ENCODE measurements around the gene CARS1. TPM values are rescaled to one million over a fixed set of nuclear protein-coding genes. Genes with fewer than 3 reads are reported as not detected.

The CARS1 gene
- total and polyA plus RNA-seq, 2 of the 8 experiments (the other 6 are each of a cell fraction or from before 2014, with no cell fraction given) = 44.1 to 100 TPM

GRCh38 chr11:3074912-3075589 is 17.8 kb upstream of the CARS1 start:
- CTCF ChIA-PET (ENCODE audit: partially characterized antibody) = interaction anchor here (0.6 to 6.3 kb wide), 6 partner anchors 15 to 265 kb away, joined by 3 to 50 read pairs (median 4); no protein-coding TSS in a partner anchor
- no peaks in the 10 kb centered on the region for H3K36me3 ChIP-seq (ENCODE audit: control insufficient read depth in 2 of 4, insufficient read depth in 4 of 4, low read length in 3 of 4)
- no peaks in the 10 kb centered on the region for H3K27me3 ChIP-seq (replicated peaks in 1 of 4; ENCODE audit: control insufficient read depth in 3 of 4, extremely low read depth in 1 of 4, insufficient read depth in 3 of 4, low read length in 3 of 4)
- TF ChIP-seq HDAC6 (IDR thresholded peaks at IDR 0.05; ENCODE audit: low read depth, low read length) = no peak
- no peak for TF ChIP-seq POLR2A (IDR thresholded peaks at IDR 0.05; ENCODE audit: control extremely low read depth in 1 of 2, low read depth in 2 of 2, low read length in 2 of 2)
- no peak for TF ChIP-seq JUN (IDR thresholded peaks at IDR 0.05; ENCODE audit: low read depth, low read length)
- TF ChIP-seq CTBP2 (IDR thresholded peaks at IDR 0.05; ENCODE audit: borderline replicate concordance, insufficient read depth, insufficient read length, low read length) = no peak
- TF ChIP-seq SIX5 (IDR thresholded peaks at IDR 0.05; ENCODE audit: low read depth, low read length) = no peak
- no peak for TF ChIP-seq CHD2 (IDR thresholded peaks at IDR 0.05; ENCODE audit: low read length)
- no peak for TF ChIP-seq E2F6 (IDR thresholded peaks at IDR 0.05)
- TF ChIP-seq POU5F1 (IDR thresholded peaks at IDR 0.05; ENCODE audit: low read depth, low read length) = no peak
- no peak for TF ChIP-seq HDAC2 (IDR thresholded peaks at IDR 0.05; ENCODE audit: borderline replicate concordance in 1 of 2, low read depth in 2 of 2, low read length in 2 of 2)
- no peak for TF ChIP-seq SP4 (IDR thresholded peaks at IDR 0.05; ENCODE audit: low read length)
- no peak for TF ChIP-seq SRF (IDR thresholded peaks at IDR 0.05; ENCODE audit: low read depth, low read length)
- no peak for TF ChIP-seq SUZ12 (IDR thresholded peaks at IDR 0.05; ENCODE audit: low read length)
- no peak for TF ChIP-seq TAF7 (optimal IDR thresholded peaks at IDR 0.05; ENCODE audit: borderline replicate concordance, low read depth, low read length)

More at GRCh38 chr11:3074912-3075589, 17.8 kb upstream of the CARS1 start:
- Histone ChIP-seq H3K4me1 (replicated peaks in 1 of 4; ENCODE audit: control insufficient read depth in 3 of 4, insufficient read depth in 4 of 4, low read length in 3 of 4) (no peaks in the 10 kb centered on the region), H2BK5ac (ENCODE audit: low read depth, low read length) (no peak overlapping the region), H2AK5ac (ENCODE audit: low read depth, low read length) (no peak overlapping the region), H3K18ac (ENCODE audit: extremely low read depth, low read length) (no peak overlapping the region), H3K23ac (ENCODE audit: insufficient read length) (no peak overlapping the region), H3K27ac (ENCODE audit: low read depth, low read length) (no peak overlapping the region), H2BK20ac (ENCODE audit: low read length) (no peak overlapping the region), H3K4me3 (ENCODE audit: extremely low read depth in 1 of 4, insufficient read depth in 2 of 4, low read depth in 3 of 4, low read length in 4 of 4) (no peak overlapping the region), H3K79me1 (ENCODE audit: low read depth, low read length) (no peaks in the 10 kb centered on the region), H2BK15ac (ENCODE audit: low read length) (no peak overlapping the region), H2BK120ac (replicated peaks; ENCODE audit: low read depth, low read length) (no peak overlapping the region), H3K56ac (replicated peaks; ENCODE audit: insufficient read length, low read depth, low read length) (no peak overlapping the region), H3K14ac (ENCODE audit: insufficient read length) (no peak overlapping the region), H3K4me2 (ENCODE audit: insufficient read depth in 1 of 2, low read depth in 2 of 2, low read length in 2 of 2) (no peak overlapping the region), H3K4ac (replicated peaks; ENCODE audit: insufficient read length, low read depth, low read length) (no peak overlapping the region), H3K9me3 (ENCODE audit: insufficient read depth in 2 of 2, low read depth in 1 of 2, low read length in 1 of 2) (no peaks in the 10 kb centered on the region), H4K20me1 (replicated peaks in 1 of 2; ENCODE audit: control insufficient read depth in 1 of 2, insufficient read depth in 2 of 2, low read length in 2 of 2) (no peaks in the 10 kb centered on the region), H3K79me2 (ENCODE audit: control insufficient read depth in 1 of 2, insufficient read depth in 2 of 2, low read length in 2 of 2) (no peaks in the 10 kb centered on the region), H4K8ac (ENCODE audit: extremely low read depth, insufficient read depth, low read length) (no peak overlapping the region), H2BK12ac (ENCODE audit: low read depth, low read length) (0 out of 2 replicates have a peak overlapping the region, but pooled peaks have one; percentile 50), H2AFZ (ENCODE audit: low read length) (no peak overlapping the region), H4K91ac (replicated peaks; ENCODE audit: insufficient read length, low read length) (no peak overlapping the region), H4K5ac (ENCODE audit: insufficient read length, low read depth, low read length) (no peak overlapping the region), H3K9ac (replicated peaks in 1 of 4; ENCODE audit: extremely low read depth in 1 of 4, low read depth in 3 of 4, low read length in 3 of 4) (no peak overlapping the region), H3K23me2 (ENCODE audit: low read depth, low read length) (no peaks in the 10 kb centered on the region)
- FAIRE-seq (no peak), DNase-seq (ENCODE audit: low read depth in 1 of 2, low spot score in 2 of 2) (no peak)
- POLR2A ChIA-PET (ENCODE audit: partially characterized antibody) = interaction anchor here (0.8 to 1.2 kb wide), 3 partner anchors 18 to 44 kb away, joined by 3 to 4 read pairs (median 3); partner anchors contain the start of gene CARS1
- WGBS, 2 experiments (ENCODE audit: extremely low coverage in 1 of 2, insufficient coverage in 1 of 2, insufficient read length in 1 of 2, insufficient replicate concordance in 2 of 2, low coverage in 1 of 2, low lambda C conversion rate in 2 of 2, missing lambda C conversion rate in 1 of 2) = 86% methylated on average over 8 of the region's 8 CpGs; no CpG with 5 or more reads in 1 of the 2 experiments
